Erythroblast (primary cell): ENCODE data around the gene GPC6.

ENCODE experiments used
- GATA1 ChIP-seq: IDR thresholded peaks from 2 replicates; pipeline ENCODE4 v1.6.1; 2011; ENCODE audit warnings: low read depth, mild to moderate bottlenecking, control low read depth, low read length, moderate library complexity
- POLR2A ChIP-seq: IDR thresholded peaks from 2 replicates; pipeline ENCODE4 v1.6.1; 2011; ENCODE audit warnings: mild to moderate bottlenecking, low read length

- TF ChIP-seq POLR2A (no peak), GATA1 (no peak)
Observed at GRCh38 chr13:94175076-94175475, 948.5 kb downstream of the GPC6 start.
